HEK293 (cell line): ENCODE measurements around the gene CORO6.

Experiments
- RBAK ChIP-seq: fragments of 450-650 bp; formaldehyde crosslinking; IDR thresholded peaks from 2 replicates; pipeline ENCODE4 v1.5.1; 2016; ENCODE audit warnings: missing biosample characterization, missing genetic modification characterization
- ZBTB8A ChIP-seq: fragments of 450-650 bp; formaldehyde crosslinking; IDR thresholded peaks from 2 replicates; pipeline ENCODE4 v1.5.1; 2016; ENCODE audit warnings: missing biosample characterization, missing genetic modification characterization
- ZFP41 ChIP-seq: fragments of 450-650 bp; formaldehyde crosslinking; IDR thresholded peaks from 2 replicates; pipeline ENCODE4 v1.5.1; 2016; ENCODE audit warnings: missing biosample characterization, missing genetic modification characterization, borderline replicate concordance
- ZNF223 ChIP-seq: fragments of 450-650 bp; formaldehyde crosslinking; IDR thresholded peaks from 2 replicates; pipeline ENCODE4 v1.5.1; 2016; ENCODE audit warnings: missing biosample characterization, missing genetic modification characterization
- ZNF239 ChIP-seq: fragments of 450-650 bp; formaldehyde crosslinking; IDR thresholded peaks from 2 replicates; pipeline ENCODE4 v1.5.1; 2016; ENCODE audit warnings: missing biosample characterization, missing genetic modification characterization
- ZNF394 ChIP-seq: fragments of 450-650 bp; formaldehyde crosslinking; IDR thresholded peaks from 2 replicates; pipeline ENCODE4 v1.5.1; 2016; ENCODE audit warnings: missing biosample characterization, missing genetic modification characterization, mild to moderate bottlenecking, moderate library complexity, borderline replicate concordance
- ZNF529 ChIP-seq: fragments of 450-650 bp; formaldehyde crosslinking; IDR thresholded peaks from 2 replicates; pipeline ENCODE4 v1.5.1; 2017; ENCODE audit warnings: missing genetic modification characterization, missing biosample characterization; ENCODE audit not compliant: insufficient replicate concordance
- ZNF658 ChIP-seq: fragments of 450-650 bp; formaldehyde crosslinking; IDR thresholded peaks from 2 replicates; pipeline ENCODE4; 2016; ENCODE audit warnings: missing biosample characterization, missing genetic modification characterization
- TF ChIP-seq, protein P1 (sequence below): fragments of 450-650 bp; formaldehyde crosslinking; conservative IDR thresholded peaks from 2 replicates; pipeline ENCODE4 v1.5.1; 2016; ENCODE audit warnings: low read depth, missing biosample characterization, missing genetic modification characterization
- TF ChIP-seq, protein P2 (sequence below): fragments of 450-650 bp; formaldehyde crosslinking; IDR thresholded peaks from 2 replicates; pipeline ENCODE4 v1.5.1; 2017; ENCODE audit warnings: missing biosample characterization, missing genetic modification characterization
- TF ChIP-seq, protein P3 (sequence below): IDR thresholded peaks from 2 replicates; pipeline ENCODE4 v1.6.1; 2011; ENCODE audit warnings: mild to moderate bottlenecking, low read depth, low read length, borderline replicate concordance
- TF ChIP-seq, protein P4 (sequence below): fragments of 450-650 bp; formaldehyde crosslinking; IDR thresholded peaks from 2 replicates; pipeline ENCODE4 v1.5.1; 2016; ENCODE audit warnings: missing biosample characterization, missing genetic modification characterization
- TF ChIP-seq, protein P5 (sequence below): fragments of 450-650 bp; IDR thresholded peaks from 2 replicates; pipeline ENCODE4 v1.5.1; 2018; ENCODE audit warnings: missing biosample characterization, mild to moderate bottlenecking, missing genetic modification characterization

CORO6 gene

DNA sequence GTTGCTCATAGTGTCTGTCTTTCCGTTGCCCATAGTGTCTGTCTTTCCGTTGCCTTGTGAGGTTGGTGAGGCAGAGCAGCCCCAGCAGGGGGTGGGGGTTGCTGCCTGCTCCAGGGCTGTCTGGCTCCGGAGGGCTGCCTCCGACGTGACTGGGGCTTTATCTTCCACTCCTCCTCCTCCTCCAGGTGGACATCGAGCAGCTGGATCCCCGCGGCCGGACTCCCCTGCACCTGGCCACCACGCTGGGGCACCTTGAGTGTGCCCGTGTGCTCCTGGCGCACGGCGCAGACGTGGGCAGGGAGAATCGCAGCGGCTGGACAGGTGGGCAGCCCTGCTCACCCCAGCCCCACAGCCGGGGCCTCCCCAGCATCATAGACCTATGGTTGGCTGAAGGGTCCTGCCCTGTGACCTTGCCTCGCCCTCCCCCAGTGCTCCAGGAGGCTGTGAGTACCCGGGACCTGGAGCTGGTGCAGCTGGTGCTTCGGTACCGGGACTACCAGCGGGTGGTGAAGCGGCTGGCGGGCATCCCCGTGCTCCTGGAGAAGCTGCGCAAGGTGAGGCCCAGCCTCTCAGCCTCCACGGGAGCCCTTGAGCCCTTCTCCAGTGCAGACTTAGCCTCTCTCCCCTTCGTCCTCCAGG is 15.0 kb downstream of the CORO6 start (continued):
- TF ChIP-seq, protein P1, sequence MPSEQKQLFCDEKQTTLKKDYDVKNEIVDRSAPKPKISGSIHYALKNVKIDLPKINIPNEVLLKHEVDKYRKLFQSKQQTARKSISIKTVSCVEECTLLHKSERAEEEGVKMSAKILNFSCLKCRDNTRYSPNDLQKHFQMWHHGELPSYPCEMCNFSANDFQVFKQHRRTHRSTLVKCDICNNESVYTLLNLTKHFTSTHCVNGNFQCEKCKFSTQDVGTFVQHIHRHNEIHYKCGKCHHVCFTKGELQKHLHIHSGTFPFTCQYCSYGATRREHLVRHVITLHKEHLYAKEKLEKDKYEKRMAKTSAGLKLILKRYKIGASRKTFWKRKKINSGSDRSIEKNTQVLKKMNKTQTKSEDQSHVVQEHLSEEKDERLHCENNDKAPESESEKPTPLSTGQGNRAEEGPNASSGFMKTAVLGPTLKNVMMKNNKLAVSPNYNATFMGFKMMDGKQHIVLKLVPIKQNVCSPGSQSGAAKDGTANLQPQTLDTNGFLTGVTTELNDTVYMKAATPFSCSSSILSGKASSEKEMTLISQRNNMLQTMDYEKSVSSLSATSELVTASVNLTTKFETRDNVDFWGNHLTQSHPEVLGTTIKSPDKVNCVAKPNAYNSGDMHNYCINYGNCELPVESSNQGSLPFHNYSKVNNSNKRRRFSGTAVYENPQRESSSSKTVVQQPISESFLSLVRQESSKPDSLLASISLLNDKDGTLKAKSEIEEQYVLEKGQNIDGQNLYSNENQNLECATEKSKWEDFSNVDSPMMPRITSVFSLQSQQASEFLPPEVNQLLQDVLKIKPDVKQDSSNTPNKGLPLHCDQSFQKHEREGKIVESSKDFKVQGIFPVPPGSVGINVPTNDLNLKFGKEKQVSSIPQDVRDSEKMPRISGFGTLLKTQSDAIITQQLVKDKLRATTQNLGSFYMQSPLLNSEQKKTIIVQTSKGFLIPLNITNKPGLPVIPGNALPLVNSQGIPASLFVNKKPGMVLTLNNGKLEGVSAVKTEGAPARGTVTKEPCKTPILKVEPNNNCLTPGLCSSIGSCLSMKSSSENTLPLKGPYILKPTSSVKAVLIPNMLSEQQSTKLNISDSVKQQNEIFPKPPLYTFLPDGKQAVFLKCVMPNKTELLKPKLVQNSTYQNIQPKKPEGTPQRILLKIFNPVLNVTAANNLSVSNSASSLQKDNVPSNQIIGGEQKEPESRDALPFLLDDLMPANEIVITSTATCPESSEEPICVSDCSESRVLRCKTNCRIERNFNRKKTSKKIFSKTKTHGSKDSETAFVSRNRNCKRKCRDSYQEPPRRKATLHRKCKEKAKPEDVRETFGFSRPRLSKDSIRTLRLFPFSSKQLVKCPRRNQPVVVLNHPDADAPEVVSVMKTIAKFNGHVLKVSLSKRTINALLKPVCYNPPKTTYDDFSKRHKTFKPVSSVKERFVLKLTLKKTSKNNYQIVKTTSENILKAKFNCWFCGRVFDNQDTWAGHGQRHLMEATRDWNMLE (tag by site-specific recombination) = no peak
- no peak for TF ChIP-seq ZBTB8A
- no peak for TF ChIP-seq ZFP41 (tag by site-specific recombination)
- TF ChIP-seq, protein P2, sequence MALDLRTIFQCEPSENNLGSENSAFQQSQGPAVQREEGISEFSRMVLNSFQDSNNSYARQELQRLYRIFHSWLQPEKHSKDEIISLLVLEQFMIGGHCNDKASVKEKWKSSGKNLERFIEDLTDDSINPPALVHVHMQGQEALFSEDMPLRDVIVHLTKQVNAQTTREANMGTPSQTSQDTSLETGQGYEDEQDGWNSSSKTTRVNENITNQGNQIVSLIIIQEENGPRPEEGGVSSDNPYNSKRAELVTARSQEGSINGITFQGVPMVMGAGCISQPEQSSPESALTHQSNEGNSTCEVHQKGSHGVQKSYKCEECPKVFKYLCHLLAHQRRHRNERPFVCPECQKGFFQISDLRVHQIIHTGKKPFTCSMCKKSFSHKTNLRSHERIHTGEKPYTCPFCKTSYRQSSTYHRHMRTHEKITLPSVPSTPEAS (tag by site-specific recombination) = no peak
- no peak for TF ChIP-seq ZNF529 (tag by site-specific recombination)
- no peak for TF ChIP-seq ZNF658 (tag by site-specific recombination)
- TF ChIP-seq RBAK (tag by site-specific recombination) = no peak
- no peak for TF ChIP-seq ZNF394
- TF ChIP-seq ZNF239 (tag by site-specific recombination) = no peak
- TF ChIP-seq, protein P3, sequence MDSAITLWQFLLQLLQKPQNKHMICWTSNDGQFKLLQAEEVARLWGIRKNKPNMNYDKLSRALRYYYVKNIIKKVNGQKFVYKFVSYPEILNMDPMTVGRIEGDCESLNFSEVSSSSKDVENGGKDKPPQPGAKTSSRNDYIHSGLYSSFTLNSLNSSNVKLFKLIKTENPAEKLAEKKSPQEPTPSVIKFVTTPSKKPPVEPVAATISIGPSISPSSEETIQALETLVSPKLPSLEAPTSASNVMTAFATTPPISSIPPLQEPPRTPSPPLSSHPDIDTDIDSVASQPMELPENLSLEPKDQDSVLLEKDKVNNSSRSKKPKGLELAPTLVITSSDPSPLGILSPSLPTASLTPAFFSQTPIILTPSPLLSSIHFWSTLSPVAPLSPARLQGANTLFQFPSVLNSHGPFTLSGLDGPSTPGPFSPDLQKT = no peak
- TF ChIP-seq, protein P4, sequence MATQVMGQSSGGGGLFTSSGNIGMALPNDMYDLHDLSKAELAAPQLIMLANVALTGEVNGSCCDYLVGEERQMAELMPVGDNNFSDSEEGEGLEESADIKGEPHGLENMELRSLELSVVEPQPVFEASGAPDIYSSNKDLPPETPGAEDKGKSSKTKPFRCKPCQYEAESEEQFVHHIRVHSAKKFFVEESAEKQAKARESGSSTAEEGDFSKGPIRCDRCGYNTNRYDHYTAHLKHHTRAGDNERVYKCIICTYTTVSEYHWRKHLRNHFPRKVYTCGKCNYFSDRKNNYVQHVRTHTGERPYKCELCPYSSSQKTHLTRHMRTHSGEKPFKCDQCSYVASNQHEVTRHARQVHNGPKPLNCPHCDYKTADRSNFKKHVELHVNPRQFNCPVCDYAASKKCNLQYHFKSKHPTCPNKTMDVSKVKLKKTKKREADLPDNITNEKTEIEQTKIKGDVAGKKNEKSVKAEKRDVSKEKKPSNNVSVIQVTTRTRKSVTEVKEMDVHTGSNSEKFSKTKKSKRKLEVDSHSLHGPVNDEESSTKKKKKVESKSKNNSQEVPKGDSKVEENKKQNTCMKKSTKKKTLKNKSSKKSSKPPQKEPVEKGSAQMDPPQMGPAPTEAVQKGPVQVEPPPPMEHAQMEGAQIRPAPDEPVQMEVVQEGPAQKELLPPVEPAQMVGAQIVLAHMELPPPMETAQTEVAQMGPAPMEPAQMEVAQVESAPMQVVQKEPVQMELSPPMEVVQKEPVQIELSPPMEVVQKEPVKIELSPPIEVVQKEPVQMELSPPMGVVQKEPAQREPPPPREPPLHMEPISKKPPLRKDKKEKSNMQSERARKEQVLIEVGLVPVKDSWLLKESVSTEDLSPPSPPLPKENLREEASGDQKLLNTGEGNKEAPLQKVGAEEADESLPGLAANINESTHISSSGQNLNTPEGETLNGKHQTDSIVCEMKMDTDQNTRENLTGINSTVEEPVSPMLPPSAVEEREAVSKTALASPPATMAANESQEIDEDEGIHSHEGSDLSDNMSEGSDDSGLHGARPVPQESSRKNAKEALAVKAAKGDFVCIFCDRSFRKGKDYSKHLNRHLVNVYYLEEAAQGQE (tag by site-specific recombination) = no peak
- TF ChIP-seq, protein P5, sequence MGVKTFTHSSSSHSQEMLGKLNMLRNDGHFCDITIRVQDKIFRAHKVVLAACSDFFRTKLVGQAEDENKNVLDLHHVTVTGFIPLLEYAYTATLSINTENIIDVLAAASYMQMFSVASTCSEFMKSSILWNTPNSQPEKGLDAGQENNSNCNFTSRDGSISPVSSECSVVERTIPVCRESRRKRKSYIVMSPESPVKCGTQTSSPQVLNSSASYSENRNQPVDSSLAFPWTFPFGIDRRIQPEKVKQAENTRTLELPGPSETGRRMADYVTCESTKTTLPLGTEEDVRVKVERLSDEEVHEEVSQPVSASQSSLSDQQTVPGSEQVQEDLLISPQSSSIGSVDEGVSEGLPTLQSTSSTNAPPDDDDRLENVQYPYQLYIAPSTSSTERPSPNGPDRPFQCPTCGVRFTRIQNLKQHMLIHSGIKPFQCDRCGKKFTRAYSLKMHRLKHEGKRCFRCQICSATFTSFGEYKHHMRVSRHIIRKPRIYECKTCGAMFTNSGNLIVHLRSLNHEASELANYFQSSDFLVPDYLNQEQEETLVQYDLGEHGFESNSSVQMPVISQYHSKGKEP = no peak
- TF ChIP-seq ZNF223 (tag by site-specific recombination) = no peak
